SU-DHL-6 (cell line): ENCODE results near the gene NUDC.

Experiments
- CTCF ChIP-seq: fragments of 200-600 bp; sonication (generic); IDR thresholded peaks from one replicate; pipeline ENCODE4 v1.5.1; 2017; ENCODE audit warnings: antibody characterized with exemption, mild to moderate bottlenecking, low read length, moderate library complexity; ENCODE audit not compliant: insufficient read depth, poor library complexity, severe bottlenecking
- EZH2phosphoT487 ChIP-seq: fragments of 200-600 bp; sonication (generic), shearing (Covaris generic); conservative IDR thresholded peaks from 2 replicates; pipeline ENCODE4 v1.6.1; 2018; ENCODE audit warnings: mild to moderate bottlenecking, antibody characterized with exemption, low read length, moderate library complexity, mixed read lengths

GRCh38 chr1:26949266-26949925 is 27.9 kb downstream of the NUDC start:
- TF ChIP-seq CTCF (no peak), EZH2phosphoT487 (no peak)
